ENCODE measurements around the gene ADAM17.

DNA sequence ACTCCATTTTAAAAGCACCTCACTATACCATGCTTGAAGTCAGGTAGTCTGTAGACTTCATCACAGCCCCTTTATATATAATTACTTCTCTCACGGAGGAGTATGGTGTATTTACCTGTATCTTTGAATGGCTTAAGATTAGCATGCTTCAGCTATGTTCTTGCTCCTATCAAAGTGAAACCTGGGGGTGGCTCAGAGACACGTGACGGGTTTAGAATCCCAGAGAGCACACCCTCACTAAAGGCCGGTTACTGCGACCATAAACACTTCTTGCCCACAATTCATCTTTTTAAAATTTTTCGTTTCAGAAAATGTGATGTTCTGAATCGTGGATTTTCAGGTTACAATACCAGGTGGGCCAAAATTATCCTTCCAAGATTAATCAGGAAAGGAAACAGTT is 77.7 kb downstream of the ADAM17 start:
- no peak for TF ChIP-seq POLR2A (IDR thresholded peaks at IDR 0.05)
- no peak for TF ChIP-seq CTCF (IDR thresholded peaks at IDR 0.05)
- TF ChIP-seq EP300 (IDR thresholded peaks at IDR 0.05) = no peak
- no peak for TF ChIP-seq POLR2AphosphoS5 (IDR thresholded peaks at IDR 0.05)
